Astrocyte (in vitro differentiated cells and primary cell): Measurements from ENCODE around the gene CELF5. TPM values are rescaled to one million over a fixed set of nuclear protein-coding genes. Genes with fewer than 3 reads are reported as not detected.
"Not testable (repeated sequence)": the region's sequence is repeated elsewhere in the genome, so short reads cannot be mapped to it uniquely, and the experiment has no call there.

ENCODE experiments used
- DNase-seq: peaks from one replicate; pipeline ENCODE4 v3.0.0-alpha.2; 2010; ENCODE audit warnings: low read depth
- FAIRE-seq: peaks from 2 replicates; lab custom pipeline; 2011; peaks lifted over from hg19 to GRCh38; lab: Jason Lieb, UNC
- H2AFZ ChIP-seq: 2 replicates; pipeline ENCODE4 v1.6.0; 2012; ENCODE audit warnings: low read depth, low read length, inconsistent platforms
- H3K27ac ChIP-seq: 2 replicates; pipeline ENCODE4 v1.5.1; 2011; ENCODE audit warnings: low read depth, low read length, inconsistent platforms
- H3K27me3 ChIP-seq: 2 replicates; pipeline ENCODE4 v1.6.0; 2011; ENCODE audit warnings: low read length, inconsistent platforms; ENCODE audit not compliant: insufficient read depth
- H3K36me3 ChIP-seq: 2 replicates; pipeline ENCODE4 v1.5.1; 2011; ENCODE audit warnings: low read length, inconsistent platforms; ENCODE audit not compliant: insufficient read depth
- H3K4me1 ChIP-seq: 2 replicates; pipeline ENCODE4 v1.5.1; 2011; ENCODE audit warnings: low read length, inconsistent platforms; ENCODE audit not compliant: insufficient read depth
- H3K4me2 ChIP-seq: 2 replicates; pipeline ENCODE4 v1.6.0; 2012; ENCODE audit warnings: low read length, inconsistent platforms
- H3K4me3 ChIP-seq: 2 replicates; pipeline ENCODE4 v1.5.1; 2011; ENCODE audit warnings: low read depth, mild to moderate bottlenecking, low read length, inconsistent platforms; ENCODE audit not compliant: insufficient read depth
- H3K79me2 ChIP-seq: 2 replicates; pipeline ENCODE4 v1.6.0; 2012; ENCODE audit warnings: mild to moderate bottlenecking, low read length, inconsistent platforms; ENCODE audit not compliant: insufficient read depth
- H3K9ac ChIP-seq: 2 replicates; pipeline ENCODE4 v1.6.0; 2012; ENCODE audit warnings: mild to moderate bottlenecking, low read length, inconsistent platforms
- H3K9me3 ChIP-seq: 2 replicates; pipeline ENCODE4 v1.5.1; 2012; ENCODE audit warnings: low read depth, mild to moderate bottlenecking, low read length, inconsistent platforms; ENCODE audit not compliant: insufficient read depth
- H4K20me1 ChIP-seq: 2 replicates; pipeline ENCODE4 v1.6.0; 2012; ENCODE audit warnings: low read length, inconsistent platforms; ENCODE audit not compliant: insufficient read depth
- H3K27ac Mint-ChIP-seq: one replicate; pipeline ENCODE4 v1.8.0; 2021; ENCODE audit warnings: mild to moderate bottlenecking, mixed read lengths; ENCODE audit not compliant: unreplicated experiment
- H3K27me3 Mint-ChIP-seq: one replicate; pipeline ENCODE4 v1.8.0; 2021; ENCODE audit warnings: low read depth, mixed read lengths; ENCODE audit not compliant: unreplicated experiment
- H3K36me3 Mint-ChIP-seq: one replicate; pipeline ENCODE4 v1.8.0; 2021; ENCODE audit warnings: low read depth, mixed read lengths; ENCODE audit not compliant: unreplicated experiment
- H3K4me1 Mint-ChIP-seq: one replicate; pipeline ENCODE4 v1.8.0; 2021; ENCODE audit warnings: low read depth, mixed read lengths; ENCODE audit not compliant: unreplicated experiment
- H3K4me3 Mint-ChIP-seq: one replicate; pipeline ENCODE4 v1.8.0; 2021; ENCODE audit warnings: mild to moderate bottlenecking, moderate library complexity, mixed read lengths; ENCODE audit not compliant: unreplicated experiment
- H3K9me3 Mint-ChIP-seq: one replicate; pipeline ENCODE4 v1.8.0; 2021; ENCODE audit warnings: mild to moderate bottlenecking, mixed read lengths; ENCODE audit not compliant: unreplicated experiment
- CTCF ChIP-seq: IDR thresholded peaks from 2 replicates; pipeline ENCODE4 v1.5.1; 2011; ENCODE audit warnings: low read depth, mild to moderate bottlenecking, inconsistent platforms, low read length, moderate library complexity; ENCODE audit not compliant: insufficient read depth
- EZH2 ChIP-seq: IDR thresholded peaks from 2 replicates; pipeline ENCODE4 v1.6.1; 2012; ENCODE audit warnings: mild to moderate bottlenecking, low read length, inconsistent platforms; ENCODE audit not compliant: insufficient read depth
- total RNA-seq: library from RNA; stranded (reverse); gene quantifications from 2 replicates; pipeline ENCODE4 v1.2.1, GENCODE V29; 2021

Gene CELF5
- total RNA-seq, 1 donor from 2014 or later = 1.2 TPM

- Mint-ChIP-seq H3K4me1 (peaks cover 12% of the 10 kb centered on the region), H3K9me3 (peaks cover 1% of the 10 kb centered on the region), H3K4me3 (no peak overlapping the region), H3K27ac (no peak overlapping the region), H3K27me3 (no peaks in the 10 kb centered on the region), H3K36me3 (peaks cover 6% of the 10 kb centered on the region)
- no peak for FAIRE-seq
- Histone ChIP-seq H3K27ac (no peak overlapping the region), H3K4me3 (no peak overlapping the region), H2AFZ (no peak overlapping the region), H4K20me1 (peaks cover 63% of the 10 kb centered on the region), H3K4me2 (no peak overlapping the region), H3K27me3 (no peaks in the 10 kb centered on the region), H3K79me2 (peaks cover 78% of the 10 kb centered on the region), H3K4me1 (peaks cover 8% of the 10 kb centered on the region), H3K36me3 (no peaks in the 10 kb centered on the region), H3K9me3 (no peaks in the 10 kb centered on the region), H3K9ac (no peak overlapping the region)
- no peak for TF ChIP-seq EZH2
- TF ChIP-seq CTCF = no peak
- no peak for DNase-seq
Measured at GRCh38 chr19:3190470-3190770, 34.0 kb upstream of the CELF5 start.

GRCh38 chr19:3190921-3191805, 33.3 kb upstream of the CELF5 start:
- Histone ChIP-seq H3K27ac (no peak overlapping the region), H3K4me2 (no peak overlapping the region), H2AFZ (no peak overlapping the region), H3K9me3 (no peaks in the 10 kb centered on the region), H3K79me2 (peaks cover 74% of the 10 kb centered on the region), H3K27me3 (no peaks in the 10 kb centered on the region), H3K36me3 (no peaks in the 10 kb centered on the region), H3K9ac (no peak overlapping the region), H4K20me1 (peaks cover 61% of the 10 kb centered on the region), H3K4me3 (no peak overlapping the region), H3K4me1 (peaks cover 8% of the 10 kb centered on the region)
- Mint-ChIP-seq H3K4me1 (peaks cover 12% of the 10 kb centered on the region), H3K4me3 (no peak overlapping the region), H3K9me3 (peaks cover 1% of the 10 kb centered on the region), H3K27me3 (no peaks in the 10 kb centered on the region), H3K27ac (no peak overlapping the region), H3K36me3 (peaks cover 7% of the 10 kb centered on the region)
- DNase-seq (no peak), FAIRE-seq (no peak)
- TF ChIP-seq EZH2 (no peak), CTCF (no peak)

- not testable (repeated sequence) for H3K4me1 Mint-ChIP-seq, FAIRE-seq, H3K36me3 ChIP-seq, H3K27me3 ChIP-seq, H3K27ac Mint-ChIP-seq, H3K9ac ChIP-seq, H3K27ac ChIP-seq, H3K36me3 Mint-ChIP-seq, H3K9me3 ChIP-seq, H3K4me2 ChIP-seq, H3K4me3 Mint-ChIP-seq, H3K4me1 ChIP-seq, H2AFZ ChIP-seq, H3K27me3 Mint-ChIP-seq, H3K9me3 Mint-ChIP-seq, DNase-seq, H3K4me3 ChIP-seq
- peaks cover 68% of the 10 kb centered on the region for H3K79me2 ChIP-seq
- H4K20me1 ChIP-seq = peaks cover 55% of the 10 kb centered on the region
Measured at GRCh38 chr19:3191806-3192104, 32.7 kb upstream of the CELF5 start.
